ENCODE data around the gene CYP4F8.

CYP4F8 gene

GRCh38 chr19:15616183-15616582 lies 1.2 kb downstream of the CYP4F8 start:
- FAIRE-seq: no peak
- no peak for DNase-seq (ENCODE audit: low spot score)

GRCh38 chr19:15616627-15617270 lies 1.7 kb downstream of the CYP4F8 start:
- no peak for FAIRE-seq
- DNase-seq (ENCODE audit: low spot score): no peak

- no peak for DNase-seq (ENCODE audit: low spot score)
- FAIRE-seq: no peak
These were observed 3.3 kb downstream of the CYP4F8 start for GRCh38 chr19:15618321-15618720.

- FAIRE-seq (no peak), DNase-seq (ENCODE audit: low spot score) (no peak)
These were observed 6.8 kb downstream of the CYP4F8 start for GRCh38 chr19:15621801-15622200.

GRCh38 chr19:15622991-15623390 lies 8.0 kb downstream of the CYP4F8 start:
- FAIRE-seq (no peak), DNase-seq (ENCODE audit: low spot score) (no peak)

- DNase-seq (ENCODE audit: low spot score): no peak
- no peak for FAIRE-seq
These were observed 8.8 kb downstream of the CYP4F8 start for GRCh38 chr19:15623711-15624318.

GRCh38 chr19:15628236-15629002 lies 13.4 kb downstream of the CYP4F8 start:
- DNase-seq (ENCODE audit: low spot score) (no peak), FAIRE-seq (no peak)

GRCh38 chr19:15629003-15629880 lies 14.2 kb downstream of the CYP4F8 start:
- FAIRE-seq (no peak), DNase-seq (ENCODE audit: low spot score) (peak; percentile 46)

- FAIRE-seq: no peak
- no peak for DNase-seq (ENCODE audit: low spot score)
These were observed 16.8 kb downstream of the CYP4F8 start for GRCh38 chr19:15631817-15632216.

- FAIRE-seq (no peak), DNase-seq (ENCODE audit: low spot score) (no peak)
These were observed 18.2 kb downstream of the CYP4F8 start for GRCh38 chr19:15633082-15633835.

- no peak for DNase-seq (ENCODE audit: low spot score)
- FAIRE-seq: no peak
These were observed 19.1 kb downstream of the CYP4F8 start for GRCh38 chr19:15634105-15634504.

GRCh38 chr19:15635016-15635805 lies 20.2 kb downstream of the CYP4F8 start:
- DNase-seq (ENCODE audit: low spot score) (no peak), FAIRE-seq (no peak)

- DNase-seq (ENCODE audit: low spot score) (no peak), FAIRE-seq (no peak)
These were observed 21.0 kb downstream of the CYP4F8 start for GRCh38 chr19:15636026-15636425.

GRCh38 chr19:15639596-15639995 lies 24.6 kb downstream of the CYP4F8 start:
- FAIRE-seq: no peak
- no peak for DNase-seq (ENCODE audit: low spot score)

GRCh38 chr19:15640294-15640903 lies 25.4 kb downstream of the CYP4F8 start, which contains the start of gene CYP4F3:
CYP4F3 (plus strand) TSS chr19:15640897; CDS start chr19:15641416, 519 bp downstream.
- peak; percentile 70 for DNase-seq (ENCODE audit: low spot score)
- no peak for FAIRE-seq

- no peak for FAIRE-seq
- DNase-seq (ENCODE audit: low spot score): no peak
These were observed 26.0 kb downstream of the CYP4F8 start for GRCh38 chr19:15640904-15641597.

- no peak for DNase-seq (ENCODE audit: low spot score)
These were observed 27.0 kb downstream of the CYP4F8 start for GRCh38 chr19:15641901-15642491.

GRCh38 chr19:15642807-15643206 lies 27.8 kb downstream of the CYP4F8 start:
- FAIRE-seq (no peak), DNase-seq (ENCODE audit: low spot score) (no peak)

More at GRCh38 chr19:15641901-15642491, 27.0 kb downstream of the CYP4F8 start:
- FAIRE-seq: no peak
